Endothelial cell of umbilical vein (primary cell): ENCODE measurements around the gene SPTBN4. TPM values are rescaled to one million over a fixed set of nuclear protein-coding genes. Genes with fewer than 3 reads are reported as not detected.

ENCODE experiments used
- BruUV-seq: library from RNA; stranded (reverse); fragments of 400-500 nt; replicated peaks from 2 replicates; lab custom pipeline; 2021; lab: Mats Ljungman, UMichigan
- CTCF ChIA-PET: fragments of 300-600, 350-600 bp; sonication (Branson Sonifier 250); formaldehyde crosslinking; loops from one replicate; lab custom pipeline; 2021; ENCODE audit warnings: antibody characterized with exemption, inconsistent platforms; lab: Charles Lee
- POLR2A ChIA-PET: fragments of 300-600, 350-600 bp; sonication (Branson Sonifier 250); formaldehyde crosslinking; loops from one replicate; lab custom pipeline; 2021; ENCODE audit warnings: antibody characterized with exemption, inconsistent platforms; lab: Charles Lee
- DNase-seq: peaks from one replicate; pipeline ENCODE4 v3.0.0-alpha.2; 2011; ENCODE audit warnings: low read depth, low spot score
- FAIRE-seq: peaks from 2 replicates; lab custom pipeline; 2011; peaks lifted over from hg19 to GRCh38; lab: Jason Lieb, UNC
- H2AFZ ChIP-seq: 2 replicates; pipeline ENCODE4 v1.6.0; 2012; ENCODE audit warnings: low read depth, low read length, control low read depth, inconsistent platforms
- H3K27ac ChIP-seq: 2 replicates; pipeline ENCODE4 v1.5.1; 2011; ENCODE audit warnings: low read depth, mild to moderate bottlenecking, control low read depth, low read length, moderate library complexity; ENCODE audit not compliant: insufficient read depth
- H3K27me3 ChIP-seq, 2 experiments: 2 replicates each; pipeline versions ENCODE4 v1.6.0 to v1.6.1; 2011; ENCODE audit warnings: low read length in 2 of 2, mixed read lengths in 1 of 2; ENCODE audit not compliant: control insufficient read depth in 2 of 2, insufficient read depth in 2 of 2
- H3K36me3 ChIP-seq, 2 experiments: 2 replicates in 1 of 2; 3 replicates in 1 of 2; pipeline ENCODE4 v1.5.1; 2011; ENCODE audit warnings: low read length in 2 of 2, mild to moderate bottlenecking in 1 of 2, moderate library complexity in 1 of 2; ENCODE audit not compliant: control insufficient read depth in 2 of 2, insufficient read depth in 2 of 2; ENCODE audit errors: extremely low read depth in 1 of 2
- H3K4me1 ChIP-seq: 3 replicates; pipeline ENCODE4 v1.5.1; 2011; ENCODE audit warnings: mild to moderate bottlenecking, low read length; ENCODE audit not compliant: control insufficient read depth, insufficient read depth; ENCODE audit errors: extremely low read depth
- H3K4me2 ChIP-seq: 2 replicates; pipeline ENCODE4 v1.6.1; 2011; ENCODE audit warnings: low read length, control low read depth, mixed read lengths; ENCODE audit not compliant: insufficient read depth
- H3K4me3 ChIP-seq, 3 experiments: fragments of 200-600 bp in 1 of 3; sonication (generic), shearing (Covaris generic) in 1 of 3; replicated peaks in 1 of 3; 2 replicates each; pipeline ENCODE4 v1.5.1; 2011 to 2016; ENCODE audit warnings: control low read depth in 3 of 3, low read length in 3 of 3, mild to moderate bottlenecking in 2 of 3, inconsistent platforms in 1 of 3, low read depth in 1 of 3, moderate library complexity in 1 of 3; ENCODE audit not compliant: insufficient read depth in 1 of 3
- H3K79me2 ChIP-seq: 2 replicates; pipeline ENCODE4 v1.6.0; 2012; ENCODE audit warnings: low read length, inconsistent platforms; ENCODE audit not compliant: control insufficient read depth, insufficient read depth
- H3K9ac ChIP-seq: replicated peaks from 2 replicates; pipeline ENCODE3; 2011; ENCODE audit warnings: low read length, control low read depth; ENCODE audit not compliant: insufficient read depth; ENCODE audit errors: extremely low read depth
- H3K9me1 ChIP-seq: replicated peaks from 3 replicates; pipeline ENCODE4 v1.6.0; 2011; ENCODE audit warnings: mild to moderate bottlenecking, low read length; ENCODE audit not compliant: control insufficient read depth, insufficient read depth; ENCODE audit errors: extremely low read depth
- H3K9me3 ChIP-seq: replicated peaks from 2 replicates; pipeline ENCODE4 v1.5.1; 2012; ENCODE audit warnings: low read length, inconsistent platforms; ENCODE audit not compliant: control insufficient read depth, insufficient read depth
- H4K20me1 ChIP-seq: replicated peaks from 2 replicates; pipeline ENCODE3; 2011; ENCODE audit warnings: mild to moderate bottlenecking, low read length; ENCODE audit not compliant: control insufficient read depth, insufficient read depth; ENCODE audit errors: extremely low read depth
- CTCF ChIP-seq, 2 donors: IDR thresholded peaks; 1 replicate in 1 of 2; 2 replicates in 1 of 2; pipeline ENCODE4 v1.5.1; 2011; ENCODE audit warnings: low read length in 2 of 2, mild to moderate bottlenecking in 2 of 2, moderate library complexity in 2 of 2, control low read depth in 1 of 2, inconsistent platforms in 1 of 2, low read depth in 1 of 2; ENCODE audit not compliant: insufficient read depth in 1 of 2; ENCODE audit errors: extremely low read depth in 1 of 2
- FOS ChIP-seq: IDR thresholded peaks from 2 replicates; pipeline ENCODE4 v1.6.1; 2011; ENCODE audit warnings: mild to moderate bottlenecking, low read length, moderate library complexity, borderline replicate concordance; ENCODE audit not compliant: insufficient read depth
- GATA2 ChIP-seq: IDR thresholded peaks from 2 replicates; pipeline ENCODE4 v1.7.0; 2011; ENCODE audit warnings: low read depth, mild to moderate bottlenecking, moderate library complexity, mixed read lengths, low read length; ENCODE audit not compliant: insufficient read length, insufficient read depth
- JUN ChIP-seq: IDR thresholded peaks from 2 replicates; pipeline ENCODE4 v1.6.1; 2011; ENCODE audit warnings: borderline replicate concordance, low read depth; ENCODE audit not compliant: insufficient read length, insufficient read depth
- MAX ChIP-seq: IDR thresholded peaks from 2 replicates; pipeline ENCODE4 v1.6.1; 2011; ENCODE audit not compliant: insufficient read depth, insufficient read length
- MYC ChIP-seq: IDR thresholded peaks from one replicate; pipeline ENCODE4 v1.6.1; 2011; ENCODE audit warnings: mild to moderate bottlenecking, low read depth, low read length
- POLR2A ChIP-seq: IDR thresholded peaks from 2 replicates; pipeline ENCODE4 v1.6.1; 2012; ENCODE audit warnings: low read depth, mild to moderate bottlenecking, control low read depth, low read length
- POLR2AphosphoS5 ChIP-seq: IDR thresholded peaks from 2 replicates; pipeline ENCODE4 v1.6.1; 2012; ENCODE audit warnings: low read depth, mild to moderate bottlenecking, control low read depth, low read length, moderate library complexity; ENCODE audit not compliant: insufficient read depth
- dilution Hi-C: fragments of 300-500 bp; cut with MboI; formaldehyde crosslinking; loops from one replicate; pipeline ENCODE4 v1.15.0; 2019; ENCODE audit warnings: low sequenced_read_pairs; ENCODE audit not compliant: extremely low pct_ligation_motif_present
- intact Hi-C: fragments of 100-400 bp; cut with micrococcal nuclease; formaldehyde crosslinking; loops from one replicate; pipeline ENCODE4 v1.10.0; 2022
- polyA plus RNA-seq, 4 experiments: library from polyadenylated mRNA; depleted of rRNA in 3 of 4; stranded (reverse) in 3 of 4; unstranded in 1 of 4; fragments of >200 nt; gene quantifications; 2 replicates each; pipeline versions ENCODE4 v1.2.1 to v1.2.3, GENCODE V29; 2011 to 2012; ENCODE audit warnings: missing spikeins in 1 of 4
- total RNA-seq: library from RNA; stranded (reverse); gene quantifications from 2 replicates; pipeline ENCODE4 v1.2.3, GENCODE V29; 2021

SPTBN4 gene
- total and polyA plus RNA-seq, 2 donors (not counting 3 experiments of a cell fraction or from before 2014, with no cell fraction given): 0.33 TPM; not detected in 1

- POLR2A ChIA-PET: interaction anchor here (0.6 to 1.0 kb wide), 2 partner anchors 11 to 90 kb away, joined by 4 to 5 read pairs; no protein-coding TSS in a partner anchor
- Histone ChIP-seq H3K4me3 (peak overlapping the region; percentile 26 to 43 (median 40)), H3K9ac (peak overlapping the region; percentile 53)
Measured at GRCh38 chr19:40614622-40615411, 148.0 kb downstream of the SPTBN4 start.

More at GRCh38 chr19:40614622-40615411, 148.0 kb downstream of the SPTBN4 start:
- H3K4me2 ChIP-seq: peak overlapping the region; percentile 75
- H3K27ac ChIP-seq: peak overlapping the region; percentile 83
- FAIRE-seq (peak; percentile 92), DNase-seq (peak; percentile 78)
- peaks cover 19% of the 10 kb centered on the region for H3K4me1 ChIP-seq
- CTCF ChIA-PET: interaction anchor here (1.2 to 7.6 kb wide), 3 partner anchors 11 to 19 kb away, joined by 5 to 70 read pairs (median 6); no protein-coding TSS in a partner anchor
- H3K9me3 ChIP-seq: no peaks in the 10 kb centered on the region
- peak overlapping the region; percentile 91 for H2AFZ ChIP-seq
- H3K9me1 ChIP-seq: no peaks in the 10 kb centered on the region
- no peaks in the 10 kb centered on the region for H3K27me3 ChIP-seq
- no peaks in the 10 kb centered on the region for H3K79me2 ChIP-seq
- H4K20me1 ChIP-seq: no peaks in the 10 kb centered on the region
- BruUV-seq: no TSS peak
- no peaks in the 10 kb centered on the region for H3K36me3 ChIP-seq
- dilution Hi-C loops: no loop called here
- no peak for TF ChIP-seq CTCF (IDR thresholded peaks at IDR 0.05; ENCODE audit: extremely low read depth in 1 of 2, insufficient read depth in 1 of 2, low read depth in 1 of 2, low read length in 2 of 2)
- TF ChIP-seq MAX: no peak
- TF ChIP-seq FOS: peak; percentile 37
- TF ChIP-seq GATA2: no peak
- no peak for TF ChIP-seq MYC
- TF ChIP-seq POLR2AphosphoS5: no peak
- no peak for TF ChIP-seq POLR2A
- peak; percentile 27 for TF ChIP-seq JUN
- intact Hi-C loops: no loop called here
